ENCODE measurements around the gene ELP2. TPM values are rescaled to one million over a fixed set of nuclear protein-coding genes. Genes with fewer than 3 reads are reported as not detected.

Gene ELP2
- polyA plus RNA-seq, 1 donor (not counting 4 experiments of a cell fraction or from before 2014, with no cell fraction given) = 74.6 TPM

GRCh38 chr18:36217348-36217747 is 87.6 kb downstream of the ELP2 start:
- Histone ChIP-seq H3K4me1 (ENCODE audit: control insufficient read depth, extremely low read depth, insufficient read depth, low read length) (no peaks in the 10 kb centered on the region), H3K4me2 (ENCODE audit: control insufficient read depth, extremely low read depth, insufficient read depth, low read depth, low read length) (no peak overlapping the region), H3K79me2 (ENCODE audit: control insufficient read depth, insufficient read depth, low read length) (no peaks in the 10 kb centered on the region), H3K27me3 (ENCODE audit: control insufficient read depth, extremely low read depth, insufficient read depth, low read length) (no peaks in the 10 kb centered on the region), H3K9me1 (ENCODE audit: control insufficient read depth, extremely low read depth, insufficient read depth, low read length) (no peaks in the 10 kb centered on the region), H3K9ac (ENCODE audit: control insufficient read depth, extremely low read depth, insufficient read depth, low read length) (no peak overlapping the region), H3K9me3 (ENCODE audit: control insufficient read depth, low read depth, low read length) (no peaks in the 10 kb centered on the region), H3K36me3 (ENCODE audit: control insufficient read depth in 2 of 2, extremely low read depth in 1 of 2, insufficient read depth in 2 of 2, low read length in 2 of 2) (no peaks in the 10 kb centered on the region), H3K4me3 (ENCODE audit: control insufficient read depth in 2 of 3, extremely low read depth in 1 of 3, insufficient read depth in 2 of 3, low read depth in 1 of 3, low read length in 3 of 3) (no peak overlapping the region), H4K20me1 (ENCODE audit: control insufficient read depth, extremely low read depth, insufficient read depth, low read length) (no peaks in the 10 kb centered on the region), H2AFZ (ENCODE audit: control insufficient read depth, low read length) (no peak overlapping the region), H3K27ac (ENCODE audit: control insufficient read depth, insufficient read depth, low read length) (no peak overlapping the region)
- FAIRE-seq = no peak
- dilution Hi-C loops (cut with MboI; ENCODE audit: extremely low pct_ligation_motif_present, low sequenced_read_pairs) = no loop called here
- no peak for DNase-seq (ENCODE audit: low read depth, low spot score)
- TF ChIP-seq CTCF (optimal IDR thresholded peaks at IDR 0.05 in 1 of 3, IDR thresholded peaks at IDR 0.05 in 1 of 3, conservative IDR thresholded peaks at IDR 0.05 in 1 of 3; ENCODE audit: extremely low read depth in 1 of 3, insufficient read depth in 2 of 3, low read length in 3 of 3) = no peak
- TF ChIP-seq EZH2 (IDR thresholded peaks at IDR 0.05; ENCODE audit: low read length) = no peak

GRCh38 chr18:36229188-36229587 is 99.5 kb downstream of the ELP2 start:
- no peak overlapping the region for H3K9ac ChIP-seq (ENCODE audit: control insufficient read depth, extremely low read depth, insufficient read depth, low read length)
- peaks cover 2% of the 10 kb centered on the region for H3K9me3 ChIP-seq (ENCODE audit: control insufficient read depth, low read depth, low read length)
- no peak overlapping the region for H3K4me2 ChIP-seq (ENCODE audit: control insufficient read depth, extremely low read depth, insufficient read depth, low read depth, low read length)
- no peaks in the 10 kb centered on the region for H3K79me2 ChIP-seq (ENCODE audit: control insufficient read depth, insufficient read depth, low read length)
- TF ChIP-seq EZH2 (IDR thresholded peaks at IDR 0.05; ENCODE audit: low read length) (no peak), CTCF (optimal IDR thresholded peaks at IDR 0.05 in 1 of 3, IDR thresholded peaks at IDR 0.05 in 1 of 3, conservative IDR thresholded peaks at IDR 0.05 in 1 of 3; ENCODE audit: extremely low read depth in 1 of 3, insufficient read depth in 2 of 3, low read length in 3 of 3) (no peak)
- no peaks in the 10 kb centered on the region for H3K4me1 ChIP-seq (ENCODE audit: control insufficient read depth, extremely low read depth, insufficient read depth, low read length)
- dilution Hi-C loops (cut with MboI; ENCODE audit: extremely low pct_ligation_motif_present, low sequenced_read_pairs) = no loop called here
- H4K20me1 ChIP-seq (ENCODE audit: control insufficient read depth, extremely low read depth, insufficient read depth, low read length) = no peaks in the 10 kb centered on the region
- no peak overlapping the region for H3K4me3 ChIP-seq (ENCODE audit: control insufficient read depth in 2 of 3, extremely low read depth in 1 of 3, insufficient read depth in 2 of 3, low read depth in 1 of 3, low read length in 3 of 3)
- H3K27ac ChIP-seq (ENCODE audit: control insufficient read depth, insufficient read depth, low read length) = no peak overlapping the region
- H3K9me1 ChIP-seq (ENCODE audit: control insufficient read depth, extremely low read depth, insufficient read depth, low read length) = no peaks in the 10 kb centered on the region
- FAIRE-seq = no peak
- no peak for DNase-seq (ENCODE audit: low read depth, low spot score)
- H2AFZ ChIP-seq (ENCODE audit: control insufficient read depth, low read length) = no peak overlapping the region
- no peaks in the 10 kb centered on the region for H3K27me3 ChIP-seq (ENCODE audit: control insufficient read depth, extremely low read depth, insufficient read depth, low read length)
- no peaks in the 10 kb centered on the region for H3K36me3 ChIP-seq (ENCODE audit: control insufficient read depth in 2 of 2, extremely low read depth in 1 of 2, insufficient read depth in 2 of 2, low read length in 2 of 2)

Other genes starting within 250 kb of the ELP2 start
- 31.1 to 55.5 TPM (median 34.8 TPM) in 3 replicates for gene RPRD1A, start 62.3 kb upstream of the ELP2 start, polyA plus RNA-seq
- gene SLC39A6, start 559 bp upstream of the ELP2 start, polyA plus RNA-seq = 114 to 207 TPM (median 145 TPM) in 3 replicates
- gene MOCOS, start 57.6 kb downstream of the ELP2 start, polyA plus RNA-seq = 1.1 to 2.8 TPM (median 2.2 TPM) in 3 replicates
- gene FHOD3, start 167.8 kb downstream of the ELP2 start, polyA plus RNA-seq = 6.9 to 13.1 TPM (median 7.7 TPM) in 3 replicates